CD14-positive monocyte (primary cell): ENCODE measurements around the gene ZNF70. TPM values are rescaled to one million over a fixed set of nuclear protein-coding genes. Genes with fewer than 3 reads are reported as not detected.
A peak's percentile ranks its signal among the peaks of the same experiment; 100 is the strongest.

Experiments used
- DNase-seq, 3 donors: peaks; one replicate each; pipeline ENCODE4 v3.0.0-alpha.2; 2011 to 2022
- H2AFZ ChIP-seq: 2 replicates; pipeline ENCODE4 v1.6.0; 2012; ENCODE audit warnings: mild to moderate bottlenecking, low read depth, low read length, inconsistent platforms; ENCODE audit not compliant: insufficient read depth, poor library complexity, severe bottlenecking
- H3K27ac ChIP-seq, 2 donors: 1 replicate in 1 of 2; 2 replicates in 1 of 2; pipeline ENCODE4 v1.5.1; 2012 to 2013; ENCODE audit warnings: low read length in 2 of 2, control low read depth in 1 of 2, inconsistent platforms in 1 of 2, low read depth in 1 of 2, mild to moderate bottlenecking in 1 of 2
- H3K27me3 ChIP-seq, 2 donors: one replicate each; pipeline versions ENCODE4 v1.6.0 to v1.6.1; 2011 to 2013; ENCODE audit warnings: low read length in 2 of 2; ENCODE audit not compliant: control insufficient read depth in 2 of 2, insufficient read depth in 2 of 2
- H3K36me3 ChIP-seq, 2 donors: replicated peaks in 1 of 2; 1 replicate in 1 of 2; 2 replicates in 1 of 2; pipeline versions ENCODE4 v1.5.1 to v1.6.1; 2012 to 2013; ENCODE audit warnings: low read length in 2 of 2, control low read depth in 1 of 2, inconsistent platforms in 1 of 2, mild to moderate bottlenecking in 1 of 2; ENCODE audit not compliant: insufficient read depth in 2 of 2, control insufficient read depth in 1 of 2
- H3K4me1 ChIP-seq, 2 donors: 1 replicate in 1 of 2; 2 replicates in 1 of 2; pipeline versions ENCODE4 v1.5.1 to v1.6.1; 2012 to 2013; ENCODE audit warnings: low read length in 2 of 2, control low read depth in 1 of 2, inconsistent platforms in 1 of 2, mild to moderate bottlenecking in 1 of 2, moderate library complexity in 1 of 2; ENCODE audit not compliant: insufficient read depth in 2 of 2, control insufficient read depth in 1 of 2
- H3K4me2 ChIP-seq: replicated peaks from 2 replicates; pipeline ENCODE3; 2012; ENCODE audit warnings: low read length, moderate library complexity, mild to moderate bottlenecking; ENCODE audit not compliant: poor library complexity, severe bottlenecking; ENCODE audit errors: extremely low read depth
- H3K4me3 ChIP-seq, 3 experiments: fragments of 200-600 bp in 1 of 3; sonication (generic) in 1 of 3; replicated peaks in 1 of 3; 1 replicate in 2 of 3; 2 replicates in 1 of 3; pipeline ENCODE4 v1.5.1; 2011 to 2013; ENCODE audit warnings: low read length in 3 of 3, mild to moderate bottlenecking in 3 of 3, control low read depth in 2 of 3, low read depth in 2 of 3, inconsistent platforms in 1 of 3, moderate library complexity in 1 of 3
- H3K79me2 ChIP-seq: 2 replicates; pipeline ENCODE4 v1.6.0; 2012; ENCODE audit warnings: mild to moderate bottlenecking, control low read depth, inconsistent platforms, low read length, moderate library complexity; ENCODE audit not compliant: insufficient read depth
- H3K9ac ChIP-seq: 2 replicates; pipeline ENCODE4 v1.6.0; 2017; ENCODE audit warnings: low read length, mild to moderate bottlenecking; ENCODE audit not compliant: insufficient read depth, poor library complexity, severe bottlenecking
- H3K9me3 ChIP-seq, 2 donors: replicated peaks in 1 of 2; 1 replicate in 1 of 2; 2 replicates in 1 of 2; pipeline versions ENCODE4 v1.5.1 to v1.6.1; 2012 to 2013; ENCODE audit warnings: low read length in 2 of 2, control low read depth in 1 of 2; ENCODE audit not compliant: control insufficient read depth in 1 of 2, insufficient read depth in 1 of 2
- H4K20me1 ChIP-seq: 2 replicates; pipeline ENCODE4 v1.6.0; 2012; ENCODE audit warnings: mild to moderate bottlenecking, low read length, control low read depth, moderate library complexity; ENCODE audit not compliant: insufficient read depth
- H3K27ac Mint-ChIP-seq, 7 donors: one replicate each; pipeline ENCODE4 v1.8.0; 2020; ENCODE audit warnings: mild to moderate bottlenecking in 7 of 7, mixed read lengths in 7 of 7, moderate library complexity in 6 of 7, inconsistent platforms in 2 of 7
- H3K27me3 Mint-ChIP-seq, 3 donors: one replicate each; pipeline ENCODE4 v1.8.0; 2021 to 2022; ENCODE audit warnings: low read depth in 3 of 3, mild to moderate bottlenecking in 3 of 3, mixed read lengths in 3 of 3, moderate library complexity in 3 of 3, inconsistent platforms in 1 of 3
- H3K36me3 Mint-ChIP-seq, 2 donors: one replicate each; pipeline ENCODE4 v1.8.0; 2020; ENCODE audit warnings: mixed read lengths in 2 of 2, inconsistent platforms in 1 of 2, mild to moderate bottlenecking in 1 of 2
- H3K4me1 Mint-ChIP-seq: one replicate; pipeline ENCODE4 v1.8.0; 2020; ENCODE audit warnings: mild to moderate bottlenecking, mixed read lengths
- H3K4me3 Mint-ChIP-seq, 2 donors: one replicate each; pipeline ENCODE4 v1.8.0; 2020; ENCODE audit warnings: mild to moderate bottlenecking in 2 of 2, mixed read lengths in 2 of 2, moderate library complexity in 1 of 2
- H3K9me3 Mint-ChIP-seq, 7 donors: one replicate each; pipeline ENCODE4 v1.8.0; 2020 to 2022; ENCODE audit warnings: mixed read lengths in 7 of 7, mild to moderate bottlenecking in 6 of 7, moderate library complexity in 6 of 7, inconsistent platforms in 2 of 7
- CTCF ChIP-seq: fragments of 200-600 bp; IDR thresholded peaks from one replicate; pipeline ENCODE4 v1.8.0; 2022; ENCODE audit warnings: antibody characterized with exemption, mild to moderate bottlenecking
- WGBS: methylation state at CpG from one replicate; pipeline ENCODE4 v1.1.5; 2013; ENCODE audit warnings: missing lambda C conversion rate; ENCODE audit not compliant: insufficient coverage; 5-methylcytosine and 5-hydroxymethylcytosine counted together
- intact Hi-C, 2 donors: fragments of 100-400 bp; cut with micrococcal nuclease; formaldehyde crosslinking; loops; one replicate each; pipeline versions ENCODE4 v1.15.0 to v1.15.1; 2023
- polyA plus RNA-seq, 3 donors: library from polyadenylated mRNA; depleted of rRNA in 1 of 3; unstranded in 2 of 3; stranded (reverse) in 1 of 3; fragments of 300-500 nt in 2 of 3; fragments of >200 nt in 1 of 3; fragmentation: Illumina TruSeq in 2 of 3; gene quantifications; 1 replicate in 2 of 3; 2 replicates in 1 of 3; pipeline ENCODE4 v1.2.3, GENCODE V29; 2012 to 2021

Gene ZNF70
- polyA plus RNA-seq, 3 donors: 0.04 to 0.85 (median 0.09) TPM

- Histone ChIP-seq H2AFZ (no peak within 1 kb of the TSS), H3K4me3 (no peak within 1 kb of the TSS), H3K36me3 (no peaks in the 10 kb centered on the region), H3K79me2 (peaks cover 6% of the 10 kb centered on the region), H4K20me1 (no peaks in the 10 kb centered on the region), H3K9ac (no peak within 1 kb of the TSS), H3K9me3 (no peaks in the 10 kb centered on the region), H3K4me1 (peaks cover 22 to 26% of the 10 kb centered on the region in 2 donors), H3K4me2 (no peak within 1 kb of the TSS), H3K27me3 (no peaks in the 10 kb centered on the region), H3K27ac (no peak within 1 kb of the TSS)
- 85% methylated on average over 10 of the region's 14 CpGs for WGBS
- peaks cover 0 to 3% (median 2%) of the 10 kb centered on the region in 3 donors for H3K27me3 Mint-ChIP-seq
- no peak for DNase-seq
- H3K27ac Mint-ChIP-seq: peak within 1 kb of the TSS in 1 of 7 donors; percentile 54
- TF ChIP-seq CTCF: no peak
- H3K4me1 Mint-ChIP-seq: peaks cover 23% of the 10 kb centered on the region
- intact Hi-C loops: no loop called here
- H3K9me3 Mint-ChIP-seq: peaks cover 0 to 2% (median 0%) of the 10 kb centered on the region in 7 donors
- H3K4me3 Mint-ChIP-seq: peak within 1 kb of the TSS in 1 of 2 donors; percentile 39
- H3K36me3 Mint-ChIP-seq: no peaks in the 10 kb centered on the region
Observed at GRCh38 chr22:23754220-23754919, 3.5 kb upstream of the ZNF70 start, which contains the start of gene VPREB3. VPREB3 (minus strand) TSS chr22:23754425; CDS start chr22:23754363, 62 bp downstream.

- Histone ChIP-seq H3K36me3 (no peaks in the 10 kb centered on the region), H3K79me2 (peaks cover 6% of the 10 kb centered on the region), H4K20me1 (no peaks in the 10 kb centered on the region), H3K4me1 (peaks cover 22 to 26% of the 10 kb centered on the region in 2 donors), H3K27ac (no peak overlapping the region), H3K4me3 (no peak overlapping the region), H3K4me2 (no peak overlapping the region), H3K27me3 (no peaks in the 10 kb centered on the region), H2AFZ (no peak overlapping the region), H3K9me3 (no peaks in the 10 kb centered on the region), H3K9ac (no peak overlapping the region)
- TF ChIP-seq CTCF: no peak
- no peak for DNase-seq
- WGBS: 44% methylated on average over 2 of the region's 2 CpGs
- H3K36me3 Mint-ChIP-seq: no peaks in the 10 kb centered on the region
- H3K4me1 Mint-ChIP-seq: peaks cover 23% of the 10 kb centered on the region
- intact Hi-C loops: no loop called here
- no peak overlapping the region for H3K4me3 Mint-ChIP-seq
- peaks cover 0 to 2% (median 0%) of the 10 kb centered on the region in 7 donors for H3K9me3 Mint-ChIP-seq
- peaks cover 0 to 3% (median 2%) of the 10 kb centered on the region in 3 donors for H3K27me3 Mint-ChIP-seq
- H3K27ac Mint-ChIP-seq: no peak overlapping the region
Observed at GRCh38 chr22:23753385-23753784, 2.5 kb upstream of the ZNF70 start.
